Dendritic cell treated with granulocyte-macrophage colony-stimulating factor and Interleukin-4, amounts not matched to agents 40 ng/mL and 50 ng/mL, for 4 days (primary cell): ENCODE data around the gene ABTB1.
A peak's percentile ranks its signal among the peaks of the same experiment; 100 is the strongest.

ENCODE experiments used
- H3K27ac Mint-ChIP-seq: one replicate; pipeline ENCODE4 v1.8.0; 2022; ENCODE audit warnings: mild to moderate bottlenecking, mixed read lengths
- H3K27me3 Mint-ChIP-seq: one replicate; pipeline ENCODE4 v1.8.0; 2022; ENCODE audit warnings: mild to moderate bottlenecking, mixed read lengths
- H3K36me3 Mint-ChIP-seq: one replicate; pipeline ENCODE4 v1.8.0; 2022; ENCODE audit warnings: low read depth, mixed read lengths
- H3K4me1 Mint-ChIP-seq: one replicate; pipeline ENCODE4 v1.8.0; 2022; ENCODE audit warnings: low read depth, mixed read lengths
- H3K4me3 Mint-ChIP-seq: one replicate; pipeline ENCODE4 v1.8.0; 2022; ENCODE audit warnings: mild to moderate bottlenecking, moderate library complexity, mixed read lengths
- H3K9me3 Mint-ChIP-seq: one replicate; pipeline ENCODE4 v1.8.0; 2022; ENCODE audit warnings: mixed read lengths
- intact Hi-C: fragments of 100-400 bp; cut with micrococcal nuclease; formaldehyde crosslinking; loops from one replicate; pipeline ENCODE4 v1.15.0; 2022

ABTB1 gene

GRCh38 chr3:127672429-127673190 is at the start of gene ABTB1:
Gene ABTB1 (plus strand): TSS chr3:127672952. CDS start chr3:127673026, 74 bp downstream.
- Mint-ChIP-seq H3K27me3 (no peaks in the 10 kb centered on the region), H3K4me3 (peak within 1 kb of the TSS; percentile 81), H3K27ac (peak within 1 kb of the TSS; percentile 89), H3K9me3 (no peaks in the 10 kb centered on the region), H3K4me1 (peaks cover 55% of the 10 kb centered on the region), H3K36me3 (peaks cover 36% of the 10 kb centered on the region)
- intact Hi-C loops = loop anchor here (5.0 kb wide), 2 partner anchors 80 to 380 kb away; partner anchors contain the start of genes SEC61A1 and TPRA1

DNA sequence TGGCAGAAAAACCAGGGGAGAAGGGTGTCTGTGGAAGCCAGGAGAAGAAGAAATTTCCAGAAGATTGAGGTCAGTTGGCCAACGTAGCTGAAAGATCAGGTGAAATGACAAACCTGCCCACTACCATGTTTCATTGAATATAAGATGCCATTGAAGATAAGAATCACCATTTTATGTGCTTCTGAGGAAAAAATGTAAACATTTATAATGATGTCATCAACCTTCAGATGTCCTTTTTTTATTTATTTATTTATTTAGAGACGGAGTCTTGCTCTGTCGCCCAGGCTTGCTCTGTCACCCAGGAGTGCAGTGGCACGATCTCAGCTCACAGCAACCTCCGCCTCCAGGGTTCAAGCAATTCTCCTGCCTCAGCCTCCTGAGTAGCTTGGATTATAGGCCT is 48.7 kb upstream of the ABTB1 start:
- Mint-ChIP-seq H3K36me3 (peaks cover 12% of the 10 kb centered on the region), H3K9me3 (no peaks in the 10 kb centered on the region), H3K27ac (no peak overlapping the region), H3K27me3 (peaks cover 23% of the 10 kb centered on the region), H3K4me3 (no peak overlapping the region), H3K4me1 (peaks cover 5% of the 10 kb centered on the region)
- intact Hi-C loops = no loop called here

GRCh38 chr3:127625821-127626220 is 46.9 kb upstream of the ABTB1 start:
- Mint-ChIP-seq H3K27ac (no peak overlapping the region), H3K27me3 (peaks cover 40% of the 10 kb centered on the region), H3K4me3 (no peak overlapping the region), H3K36me3 (peaks cover 4% of the 10 kb centered on the region), H3K9me3 (no peaks in the 10 kb centered on the region), H3K4me1 (peaks cover 19% of the 10 kb centered on the region)
- intact Hi-C loops = no loop called here

- intact Hi-C loops = no loop called here
- H3K27me3 Mint-ChIP-seq = peaks cover 53% of the 10 kb centered on the region
These were observed 44.3 kb upstream of the ABTB1 start for GRCh38 chr3:127628426-127628787.

GRCh38 chr3:127628788-127629466 is 43.8 kb upstream of the ABTB1 start, which contains the start of gene PODXL2:
Gene PODXL2 (plus strand): TSS chr3:127629185. CDS start chr3:127629220, 35 bp downstream.
- no peak within 1 kb of the TSS for H3K27ac Mint-ChIP-seq
- peaks cover 53% of the 10 kb centered on the region for H3K27me3 Mint-ChIP-seq
- H3K4me3 Mint-ChIP-seq = peak within 1 kb of the TSS; percentile 77
- H3K9me3 Mint-ChIP-seq = no peaks in the 10 kb centered on the region
- H3K36me3 Mint-ChIP-seq = no peaks in the 10 kb centered on the region
- intact Hi-C loops = no loop called here
- H3K4me1 Mint-ChIP-seq = peaks cover 19% of the 10 kb centered on the region

More at GRCh38 chr3:127628426-127628787, 44.3 kb upstream of the ABTB1 start:
- H3K4me3 Mint-ChIP-seq = peak overlapping the region; percentile 42
- no peak overlapping the region for H3K27ac Mint-ChIP-seq
- H3K36me3 Mint-ChIP-seq = no peaks in the 10 kb centered on the region
- no peaks in the 10 kb centered on the region for H3K9me3 Mint-ChIP-seq
- peaks cover 19% of the 10 kb centered on the region for H3K4me1 Mint-ChIP-seq

DNA sequence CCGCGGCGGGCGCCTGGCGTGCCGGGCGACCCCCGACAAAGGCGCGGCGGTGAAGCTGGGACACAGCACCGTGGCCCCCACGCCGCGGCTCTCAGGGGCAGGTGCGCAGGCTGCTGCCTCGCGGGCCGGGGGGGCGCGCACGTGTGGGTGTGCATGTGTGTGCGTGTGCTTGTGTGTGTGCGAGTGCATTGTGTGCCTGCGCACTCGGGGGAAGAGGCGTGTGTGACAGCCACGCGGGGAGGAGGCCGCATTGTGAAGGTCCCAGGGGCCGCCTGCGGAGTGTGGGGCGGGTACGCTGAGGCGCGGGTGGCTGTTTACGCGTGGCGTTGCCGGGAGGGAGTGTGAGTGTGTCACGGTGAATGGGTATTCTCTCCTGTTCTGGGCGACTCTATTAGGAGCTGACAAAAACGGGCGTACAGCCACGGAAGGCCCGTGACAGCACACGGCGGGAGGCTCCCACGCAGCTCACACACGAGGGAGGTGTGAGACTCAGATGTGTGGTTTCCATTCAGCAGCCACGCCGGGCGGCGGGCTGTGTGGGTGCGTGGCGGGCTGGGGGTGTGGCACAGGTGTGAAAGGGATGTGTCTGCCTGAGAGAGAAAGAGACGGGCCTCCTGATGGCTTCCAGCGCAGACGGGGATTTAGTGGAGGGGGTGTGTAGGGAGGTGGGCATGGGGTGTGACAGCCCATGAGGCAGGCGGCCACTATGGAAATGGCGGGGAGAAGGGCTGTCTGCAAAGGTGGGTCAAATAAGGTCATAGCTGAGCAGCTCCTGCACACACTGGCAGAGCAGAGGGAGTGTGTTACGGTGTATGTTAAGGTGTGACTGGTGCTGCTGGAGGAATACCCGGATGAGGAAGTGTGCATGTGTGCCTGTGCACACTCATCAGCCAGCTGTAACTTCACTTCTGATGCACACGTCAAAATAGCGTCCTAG is 43.0 kb upstream of the ABTB1 start:
- peaks cover 53% of the 10 kb centered on the region for H3K27me3 Mint-ChIP-seq
- no peak overlapping the region for H3K27ac Mint-ChIP-seq
- intact Hi-C loops = loop anchor here (10.0 kb wide), 1 partner anchor 55 kb away; no protein-coding TSS in a partner anchor
- H3K9me3 Mint-ChIP-seq = no peaks in the 10 kb centered on the region
- H3K4me3 Mint-ChIP-seq = peak overlapping the region; percentile 77
- no peaks in the 10 kb centered on the region for H3K36me3 Mint-ChIP-seq
- peaks cover 19% of the 10 kb centered on the region for H3K4me1 Mint-ChIP-seq

DNA sequence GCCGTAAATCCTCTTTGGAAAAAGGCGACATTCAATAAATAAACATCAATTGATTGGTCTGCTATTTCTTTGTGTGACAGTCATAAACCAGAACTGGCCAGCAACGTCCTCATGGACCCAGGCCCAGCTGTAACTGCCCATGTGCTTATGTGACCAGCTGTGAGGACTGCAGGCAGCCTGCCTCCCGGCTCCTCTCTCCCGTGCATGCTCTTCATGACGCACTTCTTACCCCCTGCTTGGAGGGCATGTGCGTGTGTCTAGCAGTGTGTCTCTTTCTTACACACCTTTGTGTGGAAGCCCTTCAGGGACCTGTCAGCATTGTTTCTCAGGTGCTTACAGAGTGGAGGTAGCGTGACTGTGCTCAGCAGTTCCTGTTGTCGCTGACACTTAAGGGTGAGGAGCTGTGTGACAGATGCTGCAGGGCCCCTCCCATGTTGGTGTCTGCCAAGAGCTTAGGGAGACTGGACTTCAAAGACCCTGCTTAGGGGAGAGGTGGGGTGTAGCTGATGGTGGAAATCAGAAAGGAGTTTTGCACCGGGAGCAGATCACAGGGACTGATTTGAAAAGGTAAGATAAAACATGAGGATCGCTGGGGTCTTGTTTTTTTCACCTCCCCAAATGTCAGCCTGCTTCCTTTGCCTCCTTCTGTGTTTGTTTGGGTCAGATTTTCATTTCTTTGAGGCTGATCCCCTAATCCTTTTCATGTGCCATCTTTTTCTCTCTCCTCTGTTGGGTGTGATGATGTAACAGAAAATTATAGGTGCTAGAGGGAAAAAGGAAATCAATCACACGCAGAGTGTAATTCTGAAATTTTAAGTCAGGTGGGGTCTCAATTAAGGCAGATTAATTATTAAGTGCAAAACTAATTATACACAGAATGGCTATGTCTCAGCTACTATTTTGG is 41.7 kb upstream of the ABTB1 start:
- H3K9me3 Mint-ChIP-seq = no peaks in the 10 kb centered on the region
- peaks cover 19% of the 10 kb centered on the region for H3K4me1 Mint-ChIP-seq
- intact Hi-C loops = loop anchor here (10.0 kb wide), 1 partner anchor 56 kb away; no protein-coding TSS in a partner anchor
- H3K36me3 Mint-ChIP-seq = no peaks in the 10 kb centered on the region
- H3K4me3 Mint-ChIP-seq = no peak overlapping the region
- peaks cover 53% of the 10 kb centered on the region for H3K27me3 Mint-ChIP-seq
- H3K27ac Mint-ChIP-seq = no peak overlapping the region

GRCh38 chr3:127632035-127632820 is 40.5 kb upstream of the ABTB1 start:
- intact Hi-C loops = loop anchor here (10.0 kb wide), 1 partner anchor 57 kb away; no protein-coding TSS in a partner anchor
- H3K4me1 Mint-ChIP-seq = peaks cover 19% of the 10 kb centered on the region
- peaks cover 45% of the 10 kb centered on the region for H3K27me3 Mint-ChIP-seq
- no peak overlapping the region for H3K27ac Mint-ChIP-seq
- H3K4me3 Mint-ChIP-seq = no peak overlapping the region
- no peaks in the 10 kb centered on the region for H3K9me3 Mint-ChIP-seq
- no peaks in the 10 kb centered on the region for H3K36me3 Mint-ChIP-seq

DNA sequence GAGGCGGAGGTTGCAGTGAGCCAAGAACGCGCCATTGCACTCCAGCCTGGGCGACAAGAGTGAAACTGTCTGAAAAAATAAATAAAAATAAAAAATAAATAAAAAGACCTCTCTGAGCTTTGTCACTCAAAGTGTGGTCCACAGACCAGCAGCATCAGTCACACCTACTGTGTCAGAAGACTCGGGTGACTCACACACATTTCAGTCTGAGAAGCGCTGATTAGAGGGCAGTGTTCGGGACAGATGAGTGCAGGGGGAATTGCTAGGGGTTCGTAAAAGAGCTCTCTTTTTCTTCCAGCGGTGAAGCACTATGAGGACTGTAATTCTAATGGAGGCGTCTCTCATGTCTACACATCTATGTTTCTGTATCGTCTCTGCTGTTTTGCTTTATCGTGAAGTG is 38.1 kb upstream of the ABTB1 start:
- Mint-ChIP-seq H3K27ac (no peak overlapping the region), H3K4me3 (no peak overlapping the region), H3K9me3 (no peaks in the 10 kb centered on the region), H3K4me1 (peaks cover 9% of the 10 kb centered on the region), H3K36me3 (no peaks in the 10 kb centered on the region), H3K27me3 (peaks cover 27% of the 10 kb centered on the region)
- intact Hi-C loops = loop anchor here (10.0 kb wide), 1 partner anchor 60 kb away; no protein-coding TSS in a partner anchor

DNA sequence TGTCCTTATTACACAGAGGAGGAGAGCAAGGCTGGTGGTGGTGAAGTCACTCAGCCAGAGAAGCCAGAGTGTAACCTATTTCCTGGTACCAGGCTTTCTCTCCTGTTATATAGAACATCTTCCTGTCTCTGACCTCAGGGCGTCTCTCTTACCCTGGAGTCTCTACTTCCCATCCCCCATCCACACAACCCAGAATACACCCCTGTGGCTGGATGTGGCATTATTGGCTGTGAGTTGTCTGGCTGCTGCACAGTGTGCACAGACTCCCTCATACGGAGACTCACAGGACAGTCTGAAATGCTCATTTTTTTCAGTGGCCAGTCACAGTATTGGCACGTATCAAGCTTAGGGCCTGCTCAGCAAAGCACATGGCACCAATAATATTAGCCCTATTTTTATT is 35.2 kb upstream of the ABTB1 start:
- H3K36me3 Mint-ChIP-seq = no peaks in the 10 kb centered on the region
- no peak overlapping the region for H3K27ac Mint-ChIP-seq
- peaks cover 2% of the 10 kb centered on the region for H3K27me3 Mint-ChIP-seq
- intact Hi-C loops = loop anchor here (10.0 kb wide), 1 partner anchor 63 kb away; no protein-coding TSS in a partner anchor
- H3K4me1 Mint-ChIP-seq = no peaks in the 10 kb centered on the region
- H3K9me3 Mint-ChIP-seq = no peaks in the 10 kb centered on the region
- H3K4me3 Mint-ChIP-seq = no peak overlapping the region

DNA sequence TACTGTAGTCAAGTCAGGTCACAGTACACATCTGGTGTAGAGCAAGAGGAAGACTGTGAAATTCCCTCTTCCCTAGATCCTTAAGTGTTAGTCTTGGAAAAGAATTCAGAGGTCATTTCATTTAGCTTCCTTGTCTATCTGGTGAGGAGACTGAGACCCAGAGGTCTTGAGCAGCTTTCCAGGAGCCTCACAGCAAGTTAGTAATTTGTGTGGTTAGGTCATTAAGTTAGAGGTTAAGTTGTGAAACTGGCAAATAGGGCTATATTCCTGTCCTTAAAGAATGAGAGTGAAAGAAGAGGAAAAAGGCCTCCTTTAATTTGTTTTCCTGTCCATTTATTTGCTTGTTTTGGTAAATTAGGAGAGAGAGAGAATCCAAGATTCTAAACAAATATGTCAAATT is 34.8 kb upstream of the ABTB1 start:
- no peaks in the 10 kb centered on the region for H3K4me1 Mint-ChIP-seq
- H3K9me3 Mint-ChIP-seq = no peaks in the 10 kb centered on the region
- H3K27me3 Mint-ChIP-seq = peaks cover 2% of the 10 kb centered on the region
- intact Hi-C loops = loop anchor here (10.0 kb wide), 1 partner anchor 63 kb away; no protein-coding TSS in a partner anchor
- H3K36me3 Mint-ChIP-seq = no peaks in the 10 kb centered on the region
- no peak overlapping the region for H3K4me3 Mint-ChIP-seq
- no peak overlapping the region for H3K27ac Mint-ChIP-seq
